ENCODE data around the gene NTN4. TPM values are rescaled to one million over a fixed set of nuclear protein-coding genes. Genes with fewer than 3 reads are reported as not detected.
A peak's percentile ranks its signal among the peaks of the same experiment; 100 is the strongest.
"Not testable (repeated sequence)": the region's sequence is repeated elsewhere in the genome, so short reads cannot be mapped to it uniquely, and the experiment has no call there.

The NTN4 gene
- total RNA-seq, 4 donors from 2014 or later, result 5.0 to 22.5 (median 12.4) TPM

- intact Hi-C loops (cut with DNase I), result loop anchor here (5.0 kb wide), 1 partner anchor 233 kb away; no protein-coding TSS in a partner anchor
- TF ChIP-seq POLR2A (IDR thresholded peaks at IDR 0.05), result no peak
- TF ChIP-seq, protein P1, sequence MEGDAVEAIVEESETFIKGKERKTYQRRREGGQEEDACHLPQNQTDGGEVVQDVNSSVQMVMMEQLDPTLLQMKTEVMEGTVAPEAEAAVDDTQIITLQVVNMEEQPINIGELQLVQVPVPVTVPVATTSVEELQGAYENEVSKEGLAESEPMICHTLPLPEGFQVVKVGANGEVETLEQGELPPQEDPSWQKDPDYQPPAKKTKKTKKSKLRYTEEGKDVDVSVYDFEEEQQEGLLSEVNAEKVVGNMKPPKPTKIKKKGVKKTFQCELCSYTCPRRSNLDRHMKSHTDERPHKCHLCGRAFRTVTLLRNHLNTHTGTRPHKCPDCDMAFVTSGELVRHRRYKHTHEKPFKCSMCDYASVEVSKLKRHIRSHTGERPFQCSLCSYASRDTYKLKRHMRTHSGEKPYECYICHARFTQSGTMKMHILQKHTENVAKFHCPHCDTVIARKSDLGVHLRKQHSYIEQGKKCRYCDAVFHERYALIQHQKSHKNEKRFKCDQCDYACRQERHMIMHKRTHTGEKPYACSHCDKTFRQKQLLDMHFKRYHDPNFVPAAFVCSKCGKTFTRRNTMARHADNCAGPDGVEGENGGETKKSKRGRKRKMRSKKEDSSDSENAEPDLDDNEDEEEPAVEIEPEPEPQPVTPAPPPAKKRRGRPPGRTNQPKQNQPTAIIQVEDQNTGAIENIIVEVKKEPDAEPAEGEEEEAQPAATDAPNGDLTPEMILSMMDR (IDR thresholded peaks at IDR 0.05), result peak; percentile 31 to 85 (median 74)
- DNase-seq, result no peak
- H3K27ac ChIP-seq, result no peak overlapping the region
- no peaks in the 10 kb centered on the region for H3K36me3 ChIP-seq
- H3K9me3 ChIP-seq, result no peaks in the 10 kb centered on the region
- WGBS, 2 donors, result 42 to 46% methylated on average over 5 of the region's 5 CpGs
- no peaks in the 10 kb centered on the region for H3K27me3 ChIP-seq
- no peaks in the 10 kb centered on the region for H3K4me1 ChIP-seq
- H3K4me3 ChIP-seq, result no peak overlapping the region
These were observed 25.2 kb upstream of the NTN4 start for GRCh38 chr12:95815632-95816212.

DNA sequence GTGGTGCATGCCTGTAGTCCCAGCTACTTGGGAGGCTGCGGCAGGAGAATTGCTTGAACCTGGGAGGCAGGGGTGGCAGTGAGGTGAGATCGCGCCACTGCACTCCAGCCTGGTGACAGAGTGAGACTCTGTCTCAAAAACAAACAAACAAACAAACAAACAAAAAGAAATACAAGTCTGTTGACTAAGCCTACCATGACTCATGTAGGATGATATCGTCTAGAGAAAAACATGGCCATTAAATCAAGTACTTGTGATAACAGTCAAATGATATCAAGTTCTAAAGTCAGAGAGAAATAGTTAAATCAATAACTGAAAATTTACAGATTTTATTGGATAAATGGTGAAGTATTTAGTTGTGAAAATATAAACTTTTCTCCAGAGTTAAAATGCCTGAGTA, 21.6 kb upstream of the NTN4 start:
- not testable (repeated sequence) for H3K4me1 ChIP-seq, DNase-seq, H3K27ac ChIP-seq, H3K4me3 ChIP-seq, H3K27me3 ChIP-seq, H3K9me3 ChIP-seq, H3K36me3 ChIP-seq
- 88 to 93% methylated on average over 4 of the region's 4 CpGs for WGBS, 2 donors
- intact Hi-C loops (cut with DNase I), result loop anchor here (5.0 kb wide), 1 partner anchor 190 kb away; no protein-coding TSS in a partner anchor

DNA sequence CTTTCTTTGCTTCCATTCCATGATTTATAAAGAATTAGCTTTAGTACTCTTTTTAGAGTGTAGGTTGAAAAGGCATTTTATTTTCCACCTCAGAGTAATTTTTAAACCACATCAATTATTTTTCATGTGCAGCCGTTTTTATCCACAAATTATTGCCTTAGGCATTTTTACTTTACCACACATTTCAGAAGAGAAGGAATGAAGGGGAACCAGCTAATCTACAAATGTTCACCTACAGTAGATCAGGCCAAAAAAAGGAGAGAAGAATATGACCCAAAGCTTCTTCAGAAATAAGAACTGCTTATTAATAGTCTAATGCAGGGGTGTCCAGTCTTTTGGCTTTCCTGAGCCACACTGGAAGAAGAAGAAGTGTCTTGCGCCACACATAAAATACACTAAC, 19.8 kb upstream of the NTN4 start:
- intact Hi-C loops (cut with DNase I), result loop anchor here (5.0 kb wide), 1 partner anchor 188 kb away; no protein-coding TSS in a partner anchor
- DNase-seq, result no peak
- 36 to 53% methylated on average over 1 to 2 of the region's 2 CpGs for WGBS, 2 donors
- Histone ChIP-seq H3K36me3 (no peaks in the 10 kb centered on the region), H3K4me1 (peaks cover 1 to 18% (median 2%) of the 10 kb centered on the region in 3 donors), H3K27me3 (no peaks in the 10 kb centered on the region), H3K4me3 (no peak overlapping the region), H3K9me3 (no peaks in the 10 kb centered on the region), H3K27ac (no peak overlapping the region)
- TF ChIP-seq POLR2A (IDR thresholded peaks at IDR 0.05), result no peak
- TF ChIP-seq, protein P1 (IDR thresholded peaks at IDR 0.05), result no peak

GRCh38 chr12:95809000-95809680, 18.6 kb upstream of the NTN4 start:
- DNase-seq, result no peak
- Histone ChIP-seq H3K36me3 (no peaks in the 10 kb centered on the region), H3K4me3 (no peak overlapping the region), H3K9me3 (no peaks in the 10 kb centered on the region), H3K27me3 (no peaks in the 10 kb centered on the region), H3K27ac (no peak overlapping the region), H3K4me1 (peaks cover 3 to 23% (median 4%) of the 10 kb centered on the region in 3 donors)
- 82 to 87% methylated on average over 5 to 6 of the region's 7 CpGs for WGBS, 2 donors
- intact Hi-C loops (cut with DNase I), result no loop called here
- TF ChIP-seq, protein P1 (IDR thresholded peaks at IDR 0.05), result no peak
- no peak for TF ChIP-seq POLR2A (IDR thresholded peaks at IDR 0.05)

DNA sequence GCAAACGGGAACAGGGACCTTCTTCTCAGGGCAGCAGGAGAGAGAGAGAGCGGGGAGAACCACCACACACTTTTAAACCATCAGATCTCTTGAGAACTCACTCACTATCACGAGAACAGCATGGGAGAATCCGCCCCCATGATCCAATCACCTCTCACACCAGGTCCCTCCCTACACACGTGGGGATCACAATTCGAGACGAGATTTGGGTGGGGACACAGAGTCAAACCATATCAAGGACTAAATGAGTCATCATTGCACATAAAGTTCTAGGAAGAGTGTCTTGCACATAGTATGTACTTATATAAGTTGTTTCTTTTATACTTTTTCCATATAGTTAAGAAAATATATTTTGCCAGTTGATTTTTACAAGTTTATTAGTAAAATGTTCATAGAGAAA, 17.6 kb upstream of the NTN4 start:
- no peak overlapping the region for H3K4me3 ChIP-seq
- H3K9me3 ChIP-seq, result no peaks in the 10 kb centered on the region
- H3K27ac ChIP-seq, result no peak overlapping the region
- peaks cover 3 to 26% (median 5%) of the 10 kb centered on the region in 3 donors for H3K4me1 ChIP-seq
- no peak for TF ChIP-seq POLR2A (IDR thresholded peaks at IDR 0.05)
- TF ChIP-seq, protein P1 (IDR thresholded peaks at IDR 0.05), result no peak
- DNase-seq, result no peak
- no peaks in the 10 kb centered on the region for H3K27me3 ChIP-seq
- WGBS, 2 donors, result 58 to 64% methylated on average over 7 of the region's 7 CpGs
- H3K36me3 ChIP-seq, result no peaks in the 10 kb centered on the region
- intact Hi-C loops (cut with DNase I), result no loop called here

Measured in esophagus squamous epithelium (tissue), 5 donors.